ENCODE measurements around the gene RUNX3. TPM values are rescaled to one million over a fixed set of nuclear protein-coding genes. Genes with fewer than 3 reads are reported as not detected.
A peak's percentile ranks its signal among the peaks of the same experiment; 100 is the strongest.

RUNX3 gene
- total and polyA plus RNA-seq, 2 donors from 2014 or later: 0.47 to 7.9 TPM

- TF ChIP-seq CTCF (IDR thresholded peaks at IDR 0.05; ENCODE audit: borderline replicate concordance, extremely low read depth, insufficient read depth): no peak
- H3K9me3 ChIP-seq (ENCODE audit: control insufficient read depth in 2 of 3, insufficient read depth in 1 of 3, low read length in 3 of 3): no peaks in the 10 kb centered on the region
- DNase-seq (peak in 1 of 5 donors; percentile 84), FAIRE-seq (no peak)
- intact Hi-C loops (cut with DNase I): no loop called here
- no peaks in the 10 kb centered on the region for H3K27me3 ChIP-seq (ENCODE audit: control insufficient read depth, insufficient read depth, low read length)
- H3K9ac ChIP-seq (ENCODE audit: low read length in 3 of 3): no peak overlapping the region
- H3K27ac ChIP-seq (ENCODE audit: low read depth in 2 of 2, low read length in 2 of 2): no peak overlapping the region
- H3K4me1 ChIP-seq (ENCODE audit: control insufficient read depth in 2 of 3, insufficient read depth in 2 of 3, low read depth in 1 of 3, low read length in 3 of 3): no peaks in the 10 kb centered on the region
- H3K36me3 ChIP-seq (ENCODE audit: control insufficient read depth in 2 of 3, insufficient read depth in 3 of 3, low read length in 3 of 3): no peaks in the 10 kb centered on the region
- H3K4me3 ChIP-seq (ENCODE audit: low read length in 3 of 3): no peak overlapping the region
These were observed 34.9 kb upstream of the RUNX3 start for GRCh38 chr1:24964811-24965570.

- no peaks in the 10 kb centered on the region for H3K4me1 ChIP-seq (ENCODE audit: control insufficient read depth in 2 of 3, insufficient read depth in 2 of 3, low read depth in 1 of 3, low read length in 3 of 3)
- H3K4me3 ChIP-seq (ENCODE audit: low read length in 3 of 3): no peak overlapping the region
- TF ChIP-seq CTCF (IDR thresholded peaks at IDR 0.05; ENCODE audit: borderline replicate concordance, extremely low read depth, insufficient read depth): no peak
- no peak overlapping the region for H3K27ac ChIP-seq (ENCODE audit: low read depth in 2 of 2, low read length in 2 of 2)
- no peak overlapping the region for H3K9ac ChIP-seq (ENCODE audit: low read length in 3 of 3)
- no peaks in the 10 kb centered on the region for H3K36me3 ChIP-seq (ENCODE audit: control insufficient read depth in 2 of 3, insufficient read depth in 3 of 3, low read length in 3 of 3)
- FAIRE-seq (no peak), DNase-seq (peak in 1 of 5 donors; percentile 68)
- H3K27me3 ChIP-seq (ENCODE audit: control insufficient read depth, insufficient read depth, low read length): no peaks in the 10 kb centered on the region
- intact Hi-C loops (cut with DNase I): no loop called here
- H3K9me3 ChIP-seq (ENCODE audit: control insufficient read depth in 2 of 3, insufficient read depth in 1 of 3, low read length in 3 of 3): no peaks in the 10 kb centered on the region
These were observed 34.0 kb upstream of the RUNX3 start for GRCh38 chr1:24963943-24964693.

- Histone ChIP-seq H3K4me1 (ENCODE audit: control insufficient read depth in 2 of 3, insufficient read depth in 2 of 3, low read depth in 1 of 3, low read length in 3 of 3) (no peaks in the 10 kb centered on the region), H3K9ac (ENCODE audit: low read length in 3 of 3) (no peak overlapping the region), H3K9me3 (ENCODE audit: control insufficient read depth in 2 of 3, insufficient read depth in 1 of 3, low read length in 3 of 3) (no peaks in the 10 kb centered on the region), H3K36me3 (ENCODE audit: control insufficient read depth in 2 of 3, insufficient read depth in 3 of 3, low read length in 3 of 3) (no peaks in the 10 kb centered on the region), H3K27me3 (ENCODE audit: control insufficient read depth, insufficient read depth, low read length) (no peaks in the 10 kb centered on the region), H3K4me3 (ENCODE audit: low read length in 3 of 3) (no peak overlapping the region), H3K27ac (ENCODE audit: low read depth in 2 of 2, low read length in 2 of 2) (no peak overlapping the region)
- no peak for TF ChIP-seq CTCF (IDR thresholded peaks at IDR 0.05; ENCODE audit: borderline replicate concordance, extremely low read depth, insufficient read depth)
- DNase-seq: peak in 1 of 5 donors; percentile 53
- FAIRE-seq: no peak
- intact Hi-C loops (cut with DNase I): no loop called here
These were observed 33.2 kb upstream of the RUNX3 start for GRCh38 chr1:24963099-24963872.
